ENCODE data around the gene KIRREL3. TPM values are rescaled to one million over a fixed set of nuclear protein-coding genes. Genes with fewer than 3 reads are reported as not detected.

Gene KIRREL3
- total and polyA plus RNA-seq, 2 donors (not counting 3 experiments of a cell fraction or from before 2014, with no cell fraction given), result not detected

GRCh38 chr11:126433989-126434949 is 566.3 kb downstream of the KIRREL3 start:
- Histone ChIP-seq H3K4me2 (ENCODE audit: insufficient read depth, low read length) (no peak overlapping the region), H3K9ac (replicated peaks; ENCODE audit: extremely low read depth, insufficient read depth, low read length) (no peak overlapping the region), H2AFZ (ENCODE audit: low read depth, low read length) (no peak overlapping the region), H3K9me1 (replicated peaks; ENCODE audit: control insufficient read depth, extremely low read depth, insufficient read depth, low read length) (no peaks in the 10 kb centered on the region), H3K4me3 (replicated peaks in 1 of 3; ENCODE audit: insufficient read depth in 1 of 3, low read depth in 1 of 3, low read length in 3 of 3) (no peak overlapping the region), H3K79me2 (ENCODE audit: control insufficient read depth, insufficient read depth, low read length) (no peaks in the 10 kb centered on the region), H4K20me1 (replicated peaks; ENCODE audit: control insufficient read depth, extremely low read depth, insufficient read depth, low read length) (no peaks in the 10 kb centered on the region), H3K9me3 (replicated peaks; ENCODE audit: control insufficient read depth, insufficient read depth, low read length) (no peaks in the 10 kb centered on the region), H3K27ac (ENCODE audit: insufficient read depth, low read depth, low read length) (no peak overlapping the region), H3K4me1 (ENCODE audit: control insufficient read depth, extremely low read depth, insufficient read depth, low read length) (peaks cover 11% of the 10 kb centered on the region), H3K36me3 (ENCODE audit: control insufficient read depth in 2 of 2, extremely low read depth in 1 of 2, insufficient read depth in 2 of 2, low read length in 2 of 2) (no peaks in the 10 kb centered on the region), H3K27me3 (ENCODE audit: control insufficient read depth in 2 of 2, insufficient read depth in 2 of 2, low read length in 2 of 2) (no peaks in the 10 kb centered on the region)
- TF ChIP-seq, protein P1, sequence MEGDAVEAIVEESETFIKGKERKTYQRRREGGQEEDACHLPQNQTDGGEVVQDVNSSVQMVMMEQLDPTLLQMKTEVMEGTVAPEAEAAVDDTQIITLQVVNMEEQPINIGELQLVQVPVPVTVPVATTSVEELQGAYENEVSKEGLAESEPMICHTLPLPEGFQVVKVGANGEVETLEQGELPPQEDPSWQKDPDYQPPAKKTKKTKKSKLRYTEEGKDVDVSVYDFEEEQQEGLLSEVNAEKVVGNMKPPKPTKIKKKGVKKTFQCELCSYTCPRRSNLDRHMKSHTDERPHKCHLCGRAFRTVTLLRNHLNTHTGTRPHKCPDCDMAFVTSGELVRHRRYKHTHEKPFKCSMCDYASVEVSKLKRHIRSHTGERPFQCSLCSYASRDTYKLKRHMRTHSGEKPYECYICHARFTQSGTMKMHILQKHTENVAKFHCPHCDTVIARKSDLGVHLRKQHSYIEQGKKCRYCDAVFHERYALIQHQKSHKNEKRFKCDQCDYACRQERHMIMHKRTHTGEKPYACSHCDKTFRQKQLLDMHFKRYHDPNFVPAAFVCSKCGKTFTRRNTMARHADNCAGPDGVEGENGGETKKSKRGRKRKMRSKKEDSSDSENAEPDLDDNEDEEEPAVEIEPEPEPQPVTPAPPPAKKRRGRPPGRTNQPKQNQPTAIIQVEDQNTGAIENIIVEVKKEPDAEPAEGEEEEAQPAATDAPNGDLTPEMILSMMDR (IDR thresholded peaks at IDR 0.05; ENCODE audit: extremely low read depth in 1 of 2, insufficient read depth in 1 of 2, low read depth in 1 of 2, low read length in 2 of 2), result no peak
- TF ChIP-seq, protein P2, sequence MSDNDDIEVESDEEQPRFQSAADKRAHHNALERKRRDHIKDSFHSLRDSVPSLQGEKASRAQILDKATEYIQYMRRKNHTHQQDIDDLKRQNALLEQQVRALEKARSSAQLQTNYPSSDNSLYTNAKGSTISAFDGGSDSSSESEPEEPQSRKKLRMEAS (IDR thresholded peaks at IDR 0.05; ENCODE audit: insufficient read depth, insufficient read length), result no peak
- no peak for TF ChIP-seq MYC (IDR thresholded peaks at IDR 0.05; ENCODE audit: low read depth, low read length)
- no peak for TF ChIP-seq FOS (IDR thresholded peaks at IDR 0.05; ENCODE audit: borderline replicate concordance, insufficient read depth, low read length)
- intact Hi-C loops (cut with micrococcal nuclease), result no loop called here
- no peak for FAIRE-seq
- no peak for DNase-seq (ENCODE audit: low read depth, low spot score)
- ChIA-PET POLR2A (interaction anchor here (0.6 kb wide), 1 partner anchor 13 kb away, joined by 3 read pairs; no protein-coding TSS in a partner anchor), CTCF (interaction anchor here (1.6 to 4.4 kb wide), 3 partner anchors 11 to 123 kb away, joined by 4 to 53 read pairs (median 12); no protein-coding TSS in a partner anchor)
- dilution Hi-C loops (cut with MboI; ENCODE audit: extremely low pct_ligation_motif_present, low sequenced_read_pairs), result no loop called here
- BruUV-seq (replicated peaks), result no TSS peak

Data from endothelial cell of umbilical vein (primary cell).